GM12872 (cell line): ENCODE data around the gene APOA1.

ENCODE experiments used
- CTCF ChIP-seq: IDR thresholded peaks from 3 replicates; pipeline ENCODE4 v1.5.1; 2011; ENCODE audit warnings: low read depth, mild to moderate bottlenecking, low read length, moderate library complexity; ENCODE audit not compliant: insufficient read depth

APOA1 gene

GRCh38 chr11:116837231-116838091 is at the start of gene APOA1:
Gene APOA1 (minus strand): TSS chr11:116837622. CDS start chr11:116837387, 235 bp downstream.
- no peak for TF ChIP-seq CTCF

- TF ChIP-seq CTCF, result no peak
These were observed 48.7 kb upstream of the APOA1 start for GRCh38 chr11:116885951-116886655.

- TF ChIP-seq CTCF, result no peak
These were observed 45.0 kb upstream of the APOA1 start for GRCh38 chr11:116882386-116882785.

GRCh38 chr11:116881143-116881542 is 43.7 kb upstream of the APOA1 start:
- TF ChIP-seq CTCF, result no peak

GRCh38 chr11:116879800-116880625 is 42.6 kb upstream of the APOA1 start:
- peak; percentile 73 for TF ChIP-seq CTCF

GRCh38 chr11:116876656-116877055 is 39.2 kb upstream of the APOA1 start:
- TF ChIP-seq CTCF, result no peak

- no peak for TF ChIP-seq CTCF
These were observed 37.8 kb upstream of the APOA1 start for GRCh38 chr11:116875194-116875593.
